Spleen (tissue), 7 donors: Measurements from ENCODE around the gene C2orf76.

Experiments
- POLR2A ChIP-seq, 3 donors: fragments of 450-650 bp; IDR thresholded peaks; one replicate each; pipeline ENCODE4 v1.5.1; 2017; ENCODE audit warnings: antibody characterized with exemption in 3 of 3, mild to moderate bottlenecking in 1 of 3
- POLR2AphosphoS5 ChIP-seq, 3 donors: sonication (generic); formaldehyde crosslinking; IDR thresholded peaks; one replicate each; pipeline ENCODE4 v1.5.1; 2017; ENCODE audit warnings: antibody characterized with exemption in 3 of 3
- TF ChIP-seq, protein P1 (sequence below), 11 experiments: fragments of 200-600 bp in 7 of 11; fragments of 450-650 bp in 4 of 11; sonication (generic) in 4 of 11; IDR thresholded peaks in 8 of 11; conservative IDR thresholded peaks in 3 of 11; 1 replicate in 7 of 11; 2 replicates in 4 of 11; pipeline versions ENCODE4 v1.4.0 to v1.8.0; 2016 to 2021; ENCODE audit warnings: antibody characterized with exemption in 11 of 11, inconsistent platforms in 4 of 11, mild to moderate bottlenecking in 1 of 11
- donor health status: DM: no; HTN: no; CAD: no; lungs with moderate emphysema.
- donor health status: DM: no; HTN: no; CAD: no.
- donor health status: DM: no; HTN: no; CAD: no.

DNA sequence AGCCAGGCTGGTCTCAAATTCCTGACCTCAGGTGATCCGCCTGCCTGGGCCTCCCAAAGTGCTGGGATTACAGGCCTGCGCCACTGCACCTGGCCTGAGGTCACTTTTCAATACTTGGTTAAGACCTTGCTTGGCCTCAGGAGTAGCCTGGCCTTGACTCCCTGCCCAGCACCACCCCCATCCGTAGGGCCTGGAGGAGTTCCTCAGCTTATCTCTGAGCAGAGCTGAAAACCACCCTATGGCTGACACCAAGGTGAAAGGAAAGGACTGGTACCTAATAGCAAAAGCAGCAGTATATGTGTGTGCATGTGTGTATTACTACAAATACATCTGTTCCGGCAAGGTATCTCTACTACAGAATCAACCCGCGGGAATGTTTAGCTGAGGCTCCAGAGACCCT is 87.0 kb downstream of the C2orf76 start:
- no peak for TF ChIP-seq POLR2AphosphoS5 (IDR thresholded peaks at IDR 0.05)
- TF ChIP-seq, protein P1, sequence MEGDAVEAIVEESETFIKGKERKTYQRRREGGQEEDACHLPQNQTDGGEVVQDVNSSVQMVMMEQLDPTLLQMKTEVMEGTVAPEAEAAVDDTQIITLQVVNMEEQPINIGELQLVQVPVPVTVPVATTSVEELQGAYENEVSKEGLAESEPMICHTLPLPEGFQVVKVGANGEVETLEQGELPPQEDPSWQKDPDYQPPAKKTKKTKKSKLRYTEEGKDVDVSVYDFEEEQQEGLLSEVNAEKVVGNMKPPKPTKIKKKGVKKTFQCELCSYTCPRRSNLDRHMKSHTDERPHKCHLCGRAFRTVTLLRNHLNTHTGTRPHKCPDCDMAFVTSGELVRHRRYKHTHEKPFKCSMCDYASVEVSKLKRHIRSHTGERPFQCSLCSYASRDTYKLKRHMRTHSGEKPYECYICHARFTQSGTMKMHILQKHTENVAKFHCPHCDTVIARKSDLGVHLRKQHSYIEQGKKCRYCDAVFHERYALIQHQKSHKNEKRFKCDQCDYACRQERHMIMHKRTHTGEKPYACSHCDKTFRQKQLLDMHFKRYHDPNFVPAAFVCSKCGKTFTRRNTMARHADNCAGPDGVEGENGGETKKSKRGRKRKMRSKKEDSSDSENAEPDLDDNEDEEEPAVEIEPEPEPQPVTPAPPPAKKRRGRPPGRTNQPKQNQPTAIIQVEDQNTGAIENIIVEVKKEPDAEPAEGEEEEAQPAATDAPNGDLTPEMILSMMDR (IDR thresholded peaks at IDR 0.05 in 8 of 11, conservative IDR thresholded peaks at IDR 0.05 in 3 of 11): no peak
- no peak for TF ChIP-seq POLR2A (IDR thresholded peaks at IDR 0.05)
